Endometrial microvascular endothelial cells (primary cell): ENCODE data around the gene RUFY2. TPM values are rescaled to one million over a fixed set of nuclear protein-coding genes. Genes with fewer than 3 reads are reported as not detected.
"Not testable (repeated sequence)": the region's sequence is repeated elsewhere in the genome, so short reads cannot be mapped to it uniquely, and the experiment has no call there.

ENCODE experiments used
- in situ Hi-C: cut with HindIII; loops from 2 replicates; pipeline ENCODE4 v1.10.0; 2017; ENCODE audit warnings: low sequenced_read_pairs, low pct_unique_long_range_greater_than_20kb; ENCODE audit errors: inconsistent ontology term
- total RNA-seq: library from RNA; depleted of rRNA; stranded (reverse); fragments of >200 nt; gene quantifications from one replicate; pipeline ENCODE4 v1.2.3, GENCODE V29; 2015; ENCODE audit errors: inconsistent ontology term

Gene RUFY2, protein sequence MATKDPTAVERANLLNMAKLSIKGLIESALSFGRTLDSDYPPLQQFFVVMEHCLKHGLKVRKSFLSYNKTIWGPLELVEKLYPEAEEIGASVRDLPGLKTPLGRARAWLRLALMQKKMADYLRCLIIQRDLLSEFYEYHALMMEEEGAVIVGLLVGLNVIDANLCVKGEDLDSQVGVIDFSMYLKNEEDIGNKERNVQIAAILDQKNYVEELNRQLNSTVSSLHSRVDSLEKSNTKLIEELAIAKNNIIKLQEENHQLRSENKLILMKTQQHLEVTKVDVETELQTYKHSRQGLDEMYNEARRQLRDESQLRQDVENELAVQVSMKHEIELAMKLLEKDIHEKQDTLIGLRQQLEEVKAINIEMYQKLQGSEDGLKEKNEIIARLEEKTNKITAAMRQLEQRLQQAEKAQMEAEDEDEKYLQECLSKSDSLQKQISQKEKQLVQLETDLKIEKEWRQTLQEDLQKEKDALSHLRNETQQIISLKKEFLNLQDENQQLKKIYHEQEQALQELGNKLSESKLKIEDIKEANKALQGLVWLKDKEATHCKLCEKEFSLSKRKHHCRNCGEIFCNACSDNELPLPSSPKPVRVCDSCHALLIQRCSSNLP
- 14.9 TPM for total RNA-seq

DNA sequence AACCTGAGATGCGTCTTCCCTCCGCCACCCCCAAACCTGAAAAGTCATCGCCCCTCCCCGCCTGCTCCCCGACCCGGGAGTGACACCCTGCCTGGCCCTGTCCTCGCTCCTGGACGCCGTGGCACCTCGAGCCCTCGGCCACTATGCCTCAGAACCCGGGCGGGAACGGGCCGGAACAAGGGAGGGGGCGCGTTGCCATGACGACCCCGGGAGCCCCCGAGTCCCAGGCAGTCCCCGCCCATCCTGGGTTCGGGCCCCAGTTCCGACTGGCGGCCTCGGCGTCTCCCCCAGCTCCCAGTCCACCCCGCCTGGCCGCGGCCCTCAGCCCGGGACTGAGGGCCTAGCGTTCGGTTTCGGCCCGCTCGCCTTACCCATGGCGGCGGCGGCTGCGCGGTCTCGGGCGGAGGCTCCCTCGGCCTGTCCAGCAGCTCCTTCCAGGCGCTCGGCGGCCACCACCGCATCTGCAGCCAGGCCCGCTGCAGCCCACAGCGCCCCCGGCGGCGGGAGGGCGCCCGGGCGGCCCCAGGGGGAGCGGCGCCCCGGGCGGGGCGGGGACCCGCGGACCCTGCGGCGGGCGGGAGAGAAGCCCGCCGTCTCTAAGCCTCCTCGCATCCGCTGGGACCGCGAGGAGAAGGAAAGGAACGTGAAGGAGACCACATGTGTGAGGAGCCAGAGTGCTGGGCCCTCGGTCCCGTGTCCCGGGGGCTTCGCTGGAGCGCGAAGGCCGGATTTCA lies at the start of gene RUFY2:
RUFY2 (minus strand) TSS at position 463 of the 734 bp plus-strand sequence; CDS start at position 375, 88 bp downstream.
- in situ Hi-C loops, result no loop called here

DNA sequence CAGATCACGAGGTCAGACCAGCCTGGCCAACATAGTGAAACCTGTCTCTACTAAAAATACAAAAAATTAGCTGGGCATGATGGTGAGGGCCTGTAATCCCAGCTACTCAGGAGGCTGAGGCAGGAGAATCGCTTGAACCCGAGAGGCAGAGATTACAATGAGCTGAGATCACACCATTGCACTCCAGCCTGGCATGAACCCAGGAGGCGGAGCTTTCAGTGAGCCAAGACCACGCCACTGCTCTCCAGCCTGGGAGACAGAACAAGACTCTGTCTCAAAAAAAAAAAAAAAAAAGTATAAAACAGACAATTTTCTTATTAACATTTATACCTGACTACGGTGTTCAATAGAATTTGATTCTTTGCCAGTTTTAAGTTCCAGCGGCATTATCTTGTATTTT lies 42.6 kb upstream of the RUFY2 start:
- in situ Hi-C loops, result not testable (repeated sequence)

DNA sequence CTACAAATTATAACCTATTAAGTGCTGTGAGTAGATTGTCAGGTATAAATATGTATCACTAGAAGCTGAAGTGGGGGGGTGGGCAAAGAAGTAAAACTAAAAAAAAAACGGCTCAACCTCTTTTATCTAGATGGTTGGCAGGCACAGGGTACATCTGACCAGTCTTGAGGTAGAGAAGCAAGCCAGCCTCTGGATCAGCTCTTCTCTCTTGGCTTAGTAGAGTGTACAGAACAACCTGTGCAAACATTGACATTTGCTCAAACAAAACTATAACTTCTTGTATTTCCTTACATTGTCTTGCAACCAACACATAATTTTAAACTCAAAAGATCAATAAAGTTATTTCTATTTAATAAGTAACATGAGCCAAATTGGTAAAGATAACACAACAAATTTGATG lies 39.1 kb upstream of the RUFY2 start:
- in situ Hi-C loops, result no loop called here

DNA sequence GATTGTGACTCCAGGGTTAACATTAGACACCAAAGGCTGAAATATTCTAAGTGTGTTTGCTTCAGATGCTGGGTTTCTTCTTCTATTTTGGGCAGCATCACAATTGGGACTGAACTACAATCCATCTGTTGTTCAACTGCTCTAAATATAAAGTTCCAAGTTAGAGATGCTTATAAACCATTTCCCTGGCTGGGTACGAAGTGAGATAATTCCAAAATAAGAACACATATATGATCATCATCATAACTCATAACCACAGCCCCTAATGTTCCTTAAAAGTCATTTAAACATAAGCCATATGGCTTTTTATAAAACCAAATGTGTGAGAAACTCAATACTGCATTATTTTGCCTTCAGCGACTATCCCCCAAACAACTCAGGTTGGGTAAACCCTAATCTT lies 35.9 kb upstream of the RUFY2 start:
- in situ Hi-C loops, result no loop called here

DNA sequence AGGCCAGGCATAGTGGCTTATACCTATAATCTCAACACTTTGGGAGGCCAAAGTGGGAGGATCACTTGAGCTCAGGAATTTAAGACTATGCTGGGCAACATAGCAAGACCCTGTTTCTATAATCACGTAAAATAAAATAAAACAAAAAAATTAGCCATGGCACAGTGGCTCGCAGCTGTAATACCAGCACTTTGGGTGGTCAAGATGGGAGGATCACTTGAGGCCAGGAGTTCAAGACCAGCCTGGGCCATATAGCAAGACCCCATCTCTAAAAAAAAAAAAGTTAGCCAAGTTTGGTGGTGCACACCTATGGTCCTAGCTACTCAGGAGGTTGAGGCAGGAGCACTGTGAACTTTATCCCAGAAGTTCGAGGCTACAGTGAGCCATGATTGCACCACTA lies 33.8 kb upstream of the RUFY2 start:
- in situ Hi-C loops, result no loop called here

DNA sequence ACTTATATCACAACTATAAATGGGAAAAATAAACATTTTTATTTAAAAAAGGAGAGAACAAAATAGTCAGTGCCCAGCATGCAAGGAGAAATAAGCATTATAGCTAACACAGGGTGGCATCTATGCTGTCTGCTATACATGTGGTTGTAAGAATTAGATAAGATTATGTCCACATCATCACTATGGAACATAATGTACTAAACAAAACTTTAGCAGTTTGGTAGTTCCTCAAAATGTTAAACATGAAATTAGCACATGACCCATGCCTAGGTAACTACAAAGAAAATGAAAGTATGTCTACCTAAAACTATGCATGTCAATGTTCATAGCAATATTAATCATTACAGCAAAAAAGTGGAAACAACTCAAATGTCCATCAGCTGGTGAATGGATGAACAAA lies 28.7 kb upstream of the RUFY2 start:
- in situ Hi-C loops, result no loop called here

DNA sequence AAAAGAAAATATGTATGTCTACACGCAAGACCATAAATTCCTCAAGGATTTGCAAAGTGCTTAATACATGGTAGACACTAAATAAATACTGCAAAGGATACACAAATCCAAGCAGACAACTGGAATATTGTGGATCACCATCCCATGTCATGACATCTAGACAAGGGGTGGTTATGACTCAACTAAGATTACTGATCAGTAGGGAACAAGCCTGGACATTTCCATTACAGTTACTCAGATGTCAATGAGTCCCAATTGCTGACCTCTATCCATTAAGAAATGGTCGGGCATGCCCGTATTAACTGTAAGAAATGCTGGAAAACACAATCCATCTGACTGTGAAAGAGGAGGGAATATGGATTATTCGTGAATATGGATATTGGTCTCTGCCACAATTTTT lies 27.6 kb upstream of the RUFY2 start:
- in situ Hi-C loops, result no loop called here

DNA sequence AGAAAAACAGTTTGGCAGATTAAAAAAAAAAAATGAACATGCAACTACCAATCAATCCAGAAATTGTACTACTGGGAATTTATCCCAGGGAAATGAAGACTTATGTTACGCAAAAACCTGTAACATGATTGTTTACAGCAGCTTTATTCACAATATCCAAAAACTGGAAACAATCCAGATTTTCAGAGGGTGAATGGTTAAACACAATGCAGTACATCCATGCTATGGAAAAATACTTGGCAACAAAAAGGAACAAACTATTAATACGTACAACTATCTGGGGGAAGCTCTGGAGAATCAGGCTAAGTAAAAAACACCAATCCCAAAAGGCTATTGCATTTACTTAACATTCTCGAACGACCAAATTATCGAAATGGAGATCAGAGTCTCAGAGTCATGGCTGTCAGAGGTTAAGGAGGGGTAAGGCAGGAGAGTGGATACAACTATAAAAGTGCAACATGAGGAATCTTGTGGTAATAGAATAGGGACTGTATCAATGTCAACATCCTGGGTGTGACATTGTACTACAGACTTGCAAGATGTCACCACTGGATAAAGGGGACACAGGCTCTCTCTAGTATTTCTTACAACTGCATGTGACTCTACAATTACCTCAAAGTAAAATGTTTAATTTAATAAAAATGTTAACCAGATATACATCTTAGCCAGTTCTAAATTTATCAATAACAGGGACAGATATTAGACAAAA lies 21.5 kb upstream of the RUFY2 start:
- in situ Hi-C loops, result no loop called here

DNA sequence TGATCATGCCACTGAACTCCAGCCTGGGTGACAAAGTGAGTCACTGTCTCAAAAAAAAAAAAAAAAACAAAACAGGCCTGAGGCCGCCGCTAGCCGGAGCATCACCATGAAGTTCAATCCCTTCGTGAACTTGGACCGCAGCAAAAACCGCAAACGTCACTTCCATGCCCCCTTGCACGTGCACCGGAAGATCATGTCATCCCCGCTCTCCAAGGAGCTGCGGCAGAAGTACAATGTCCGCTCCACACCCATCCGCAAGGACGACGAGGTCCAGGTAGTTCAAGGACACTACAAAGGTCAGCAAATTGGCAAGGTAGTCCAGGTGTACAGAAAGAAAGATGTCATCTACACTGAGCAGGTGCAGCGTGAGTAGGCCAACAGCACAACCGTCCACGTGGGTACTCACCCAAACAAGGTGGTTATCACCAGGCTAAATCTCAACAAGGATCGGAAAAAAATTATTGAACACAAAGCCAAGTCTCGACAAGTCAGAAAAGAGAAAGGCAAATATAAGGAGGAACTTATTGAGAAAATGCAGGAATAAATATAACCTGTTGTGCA lies 17.5 kb upstream of the RUFY2 start:
- in situ Hi-C loops, result no loop called here

DNA sequence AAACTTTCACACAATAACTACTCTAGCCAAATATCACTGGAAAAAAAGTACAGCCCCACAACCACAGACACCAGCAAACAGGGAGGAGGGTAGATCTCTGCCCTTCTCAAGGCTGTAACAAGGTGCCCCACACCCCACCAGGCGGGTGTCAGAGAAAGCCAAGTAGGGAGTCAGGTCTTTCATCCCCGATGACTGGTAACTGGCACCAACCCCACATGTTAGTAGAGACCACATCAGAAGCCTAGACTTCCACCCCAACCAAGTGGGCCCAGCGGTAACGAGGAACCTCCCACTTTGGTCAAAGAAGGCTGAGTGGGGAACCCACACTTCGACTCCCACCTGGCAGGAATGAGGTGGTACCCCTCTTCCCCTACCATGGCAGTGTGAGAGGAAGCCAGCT lies 16.4 kb upstream of the RUFY2 start:
- in situ Hi-C loops, result no loop called here

DNA sequence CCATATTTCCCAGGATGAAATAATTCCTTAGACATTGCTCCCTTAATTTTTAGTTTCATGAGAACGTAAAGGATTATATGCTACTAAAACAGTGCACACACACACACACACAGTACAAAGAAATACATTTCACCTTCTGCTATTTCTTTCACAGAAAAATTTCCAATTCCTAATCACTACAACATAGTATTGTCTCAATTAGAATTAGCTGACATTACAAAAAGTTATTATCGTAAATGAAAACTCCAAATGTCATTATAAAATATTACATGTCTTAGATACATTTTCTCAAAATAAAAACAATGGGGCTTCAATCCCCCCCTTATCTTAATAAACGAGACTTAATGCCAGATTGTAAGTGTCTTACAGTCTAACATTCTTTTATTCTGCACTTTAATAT lies 12.3 kb upstream of the RUFY2 start:
- in situ Hi-C loops, result no loop called here

DNA sequence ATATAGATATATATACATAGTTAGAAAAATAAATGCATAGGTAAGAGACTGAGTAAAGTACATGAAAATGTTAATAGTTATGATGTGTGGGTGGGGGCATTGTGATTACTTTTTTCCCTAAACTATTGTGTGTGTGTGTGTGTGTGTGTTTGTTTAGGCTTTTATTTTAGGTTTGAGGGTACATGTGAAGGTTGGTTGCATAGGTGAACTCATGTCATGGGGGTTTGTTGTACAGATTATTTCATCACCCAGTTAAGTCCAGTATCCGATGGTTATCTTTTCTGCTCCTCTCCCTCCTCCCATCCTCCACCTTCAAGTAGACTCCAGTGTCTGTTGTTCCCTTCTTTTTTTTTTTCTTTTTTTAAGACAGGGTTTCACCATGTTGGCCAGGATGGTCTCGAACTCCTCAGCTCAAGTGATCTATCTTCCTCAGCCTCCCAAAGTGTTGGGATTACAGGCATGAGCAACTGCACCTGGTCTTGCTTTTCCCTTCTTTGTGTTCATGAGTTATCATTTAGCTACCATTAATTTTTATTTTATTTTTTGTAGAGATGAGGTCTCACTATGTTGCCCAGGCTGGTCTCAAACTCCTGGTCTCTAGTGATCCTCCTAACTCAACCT lies 1.9 kb upstream of the RUFY2 start:
- in situ Hi-C loops, result no loop called here

DNA sequence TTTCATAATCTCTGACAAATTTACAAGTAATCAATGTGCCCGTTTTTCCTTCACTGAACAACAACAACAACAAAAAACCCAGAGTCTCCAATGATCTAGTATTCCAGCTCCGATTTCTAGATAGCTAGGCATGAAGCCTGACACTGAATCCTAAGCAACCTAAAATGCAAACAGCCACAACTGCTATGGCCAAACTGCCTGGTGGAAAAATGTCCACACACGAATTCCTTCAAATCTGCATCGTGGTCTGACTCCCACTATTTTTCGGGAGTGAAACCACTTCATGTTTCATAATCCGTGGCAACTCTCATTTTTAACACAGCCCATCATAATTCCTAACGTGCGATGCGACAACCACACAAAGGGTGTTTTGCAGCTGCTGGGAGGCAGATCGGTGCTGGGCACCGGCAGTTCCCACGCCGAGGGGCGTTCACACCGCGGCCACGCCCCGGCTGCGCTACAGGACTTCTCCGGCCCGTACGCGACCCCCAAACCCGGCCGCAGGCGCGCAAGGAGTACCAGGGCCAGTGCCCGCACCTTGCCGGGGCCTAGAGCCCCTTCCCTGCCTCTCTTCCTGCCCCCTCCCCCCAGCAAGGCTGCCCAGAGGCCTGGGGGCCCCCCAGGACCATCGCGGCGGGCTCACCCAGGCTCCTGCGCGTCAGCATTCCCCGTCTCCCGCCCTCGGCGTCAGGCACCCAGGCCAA lies 814 bp downstream of the RUFY2 start:
- in situ Hi-C loops, result no loop called here

DNA sequence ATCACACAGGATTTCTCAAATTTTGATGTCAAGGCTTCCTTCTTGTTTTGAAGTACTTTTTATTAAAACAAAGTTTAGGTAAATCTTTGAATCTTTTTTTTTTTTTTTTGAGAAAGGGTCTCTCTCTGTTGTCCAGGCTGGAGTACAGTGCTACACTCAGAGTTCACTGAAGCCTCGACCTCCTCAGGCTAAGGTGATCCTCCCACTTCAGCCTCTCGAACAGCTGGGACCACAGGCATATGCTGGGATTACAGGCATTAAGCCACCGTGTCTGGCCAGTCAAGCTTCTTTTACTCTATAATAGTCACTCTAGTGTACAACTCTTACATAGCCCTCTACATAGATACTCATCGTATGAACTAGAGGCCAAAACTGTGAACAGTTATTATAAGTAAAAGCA lies 3.4 kb downstream of the RUFY2 start:
- in situ Hi-C loops, result no loop called here

DNA sequence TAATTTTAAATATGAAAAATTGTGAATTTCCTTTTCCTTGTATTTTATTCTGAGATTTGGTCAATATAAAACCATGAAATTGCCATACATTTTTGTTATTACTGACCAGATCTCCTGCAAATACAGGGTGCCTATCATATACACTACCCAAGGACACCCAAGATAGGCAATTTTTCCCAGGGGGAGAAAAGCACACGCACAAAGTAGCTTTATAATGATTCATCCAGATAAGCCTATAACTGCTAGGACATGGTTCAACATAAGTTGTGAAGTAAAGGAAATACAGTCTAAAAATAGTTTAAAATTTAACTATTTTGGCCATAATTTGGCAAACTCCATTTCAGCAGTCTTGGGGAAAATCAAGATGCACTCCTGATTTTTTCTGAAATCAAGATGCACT lies 4.8 kb downstream of the RUFY2 start:
- in situ Hi-C loops, result no loop called here

DNA sequence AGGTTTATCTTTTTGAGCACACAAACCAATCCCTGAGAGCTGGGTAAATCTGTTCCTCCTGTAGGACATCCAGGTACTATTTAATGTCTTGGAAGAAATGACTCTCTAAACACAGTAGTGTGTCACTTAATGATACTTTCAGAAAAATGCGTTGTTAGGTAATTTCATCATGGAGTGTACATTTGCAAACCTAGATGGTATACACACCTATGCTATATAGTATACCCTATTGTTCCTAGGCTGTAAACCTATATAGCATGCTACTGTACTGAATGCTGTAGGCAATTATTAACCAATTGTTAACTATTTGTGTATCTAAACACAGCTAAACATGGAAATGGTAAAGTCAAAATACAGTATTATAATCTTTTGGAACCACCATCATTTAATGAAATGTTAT lies 10.1 kb downstream of the RUFY2 start:
- in situ Hi-C loops, result no loop called here

DNA sequence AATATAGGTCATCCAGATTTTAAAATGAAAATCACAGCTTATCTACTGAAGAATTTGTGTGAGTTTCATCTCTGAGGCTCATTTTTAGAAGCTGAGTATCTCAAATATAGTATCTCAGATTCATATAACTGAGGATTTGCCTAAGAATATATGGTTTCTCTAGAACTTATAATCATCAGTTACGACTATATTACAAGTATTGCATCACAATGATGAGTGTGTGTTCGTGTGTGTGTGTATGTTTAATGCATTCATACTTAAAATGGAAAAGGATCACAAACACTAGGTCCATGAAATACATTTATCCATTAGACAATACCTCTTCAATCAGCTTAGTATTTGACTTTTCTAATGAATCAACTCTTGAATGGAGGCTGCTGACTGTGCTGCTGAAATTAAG lies 21.3 kb downstream of the RUFY2 start:
- in situ Hi-C loops, result no loop called here

DNA sequence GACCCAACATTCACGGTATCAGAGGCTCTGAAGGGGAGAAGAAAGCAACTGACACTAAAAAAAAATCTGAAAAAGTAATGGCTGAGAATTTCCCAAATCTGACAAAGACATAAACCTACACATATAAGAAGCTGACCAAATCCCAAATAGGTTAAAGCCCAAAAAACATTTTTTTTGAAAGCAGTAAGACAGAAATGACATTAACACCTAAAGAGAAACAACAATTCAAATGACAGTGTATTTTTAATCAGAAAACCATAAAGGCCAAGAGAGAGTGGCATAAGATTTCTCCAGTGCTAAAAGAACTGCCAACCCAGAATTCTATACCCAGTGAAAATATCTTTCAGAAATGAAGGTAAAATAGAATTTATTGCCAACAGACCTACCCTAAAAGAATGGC lies 35.5 kb downstream of the RUFY2 start:
- in situ Hi-C loops, result no loop called here
